ENCODE measurements around the gene SH3PXD2A.

DNA sequence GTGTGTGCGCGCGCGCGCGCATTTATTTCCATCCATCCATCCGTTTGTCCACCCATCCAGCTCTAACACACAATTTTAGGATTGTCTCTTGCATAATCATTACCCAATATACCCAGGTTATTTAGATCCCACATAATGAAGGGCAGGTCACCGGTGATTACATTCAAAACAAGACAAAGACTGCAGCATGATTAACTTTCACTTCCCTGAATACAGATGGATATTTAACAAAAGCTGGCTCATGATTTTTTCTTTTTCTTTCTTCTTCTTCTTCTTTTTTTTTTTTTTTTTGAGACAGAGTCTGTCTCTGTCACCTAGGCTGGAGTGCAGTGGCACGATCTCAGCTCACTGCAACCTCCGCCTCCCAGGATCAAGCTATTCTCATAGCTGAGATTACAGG, 86.2 kb downstream of the SH3PXD2A start:
- TF ChIP-seq POLR2A (IDR thresholded peaks at IDR 0.05) = no peak
- TF ChIP-seq, protein P1, sequence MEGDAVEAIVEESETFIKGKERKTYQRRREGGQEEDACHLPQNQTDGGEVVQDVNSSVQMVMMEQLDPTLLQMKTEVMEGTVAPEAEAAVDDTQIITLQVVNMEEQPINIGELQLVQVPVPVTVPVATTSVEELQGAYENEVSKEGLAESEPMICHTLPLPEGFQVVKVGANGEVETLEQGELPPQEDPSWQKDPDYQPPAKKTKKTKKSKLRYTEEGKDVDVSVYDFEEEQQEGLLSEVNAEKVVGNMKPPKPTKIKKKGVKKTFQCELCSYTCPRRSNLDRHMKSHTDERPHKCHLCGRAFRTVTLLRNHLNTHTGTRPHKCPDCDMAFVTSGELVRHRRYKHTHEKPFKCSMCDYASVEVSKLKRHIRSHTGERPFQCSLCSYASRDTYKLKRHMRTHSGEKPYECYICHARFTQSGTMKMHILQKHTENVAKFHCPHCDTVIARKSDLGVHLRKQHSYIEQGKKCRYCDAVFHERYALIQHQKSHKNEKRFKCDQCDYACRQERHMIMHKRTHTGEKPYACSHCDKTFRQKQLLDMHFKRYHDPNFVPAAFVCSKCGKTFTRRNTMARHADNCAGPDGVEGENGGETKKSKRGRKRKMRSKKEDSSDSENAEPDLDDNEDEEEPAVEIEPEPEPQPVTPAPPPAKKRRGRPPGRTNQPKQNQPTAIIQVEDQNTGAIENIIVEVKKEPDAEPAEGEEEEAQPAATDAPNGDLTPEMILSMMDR (IDR thresholded peaks at IDR 0.05) = no peak

All from Peyer's patch (tissue), 4 donors.